WI38 (cell line): ENCODE measurements around the gene ZC3H12C.

ENCODE experiments used
- H3K4me3 ChIP-seq: 2 replicates; pipeline ENCODE4 v1.5.1; 2011; ENCODE audit warnings: low read depth, mild to moderate bottlenecking, control low read depth, low read length
- TF ChIP-seq, protein P1 (sequence below): IDR thresholded peaks from 2 replicates; pipeline ENCODE4 v1.5.1; 2012; ENCODE audit warnings: low read depth, mild to moderate bottlenecking, control low read depth, low read length

The ZC3H12C gene

GRCh38 chr11:110086892-110087309 is 6.3 kb upstream of the ZC3H12C start:
- TF ChIP-seq, protein P1, sequence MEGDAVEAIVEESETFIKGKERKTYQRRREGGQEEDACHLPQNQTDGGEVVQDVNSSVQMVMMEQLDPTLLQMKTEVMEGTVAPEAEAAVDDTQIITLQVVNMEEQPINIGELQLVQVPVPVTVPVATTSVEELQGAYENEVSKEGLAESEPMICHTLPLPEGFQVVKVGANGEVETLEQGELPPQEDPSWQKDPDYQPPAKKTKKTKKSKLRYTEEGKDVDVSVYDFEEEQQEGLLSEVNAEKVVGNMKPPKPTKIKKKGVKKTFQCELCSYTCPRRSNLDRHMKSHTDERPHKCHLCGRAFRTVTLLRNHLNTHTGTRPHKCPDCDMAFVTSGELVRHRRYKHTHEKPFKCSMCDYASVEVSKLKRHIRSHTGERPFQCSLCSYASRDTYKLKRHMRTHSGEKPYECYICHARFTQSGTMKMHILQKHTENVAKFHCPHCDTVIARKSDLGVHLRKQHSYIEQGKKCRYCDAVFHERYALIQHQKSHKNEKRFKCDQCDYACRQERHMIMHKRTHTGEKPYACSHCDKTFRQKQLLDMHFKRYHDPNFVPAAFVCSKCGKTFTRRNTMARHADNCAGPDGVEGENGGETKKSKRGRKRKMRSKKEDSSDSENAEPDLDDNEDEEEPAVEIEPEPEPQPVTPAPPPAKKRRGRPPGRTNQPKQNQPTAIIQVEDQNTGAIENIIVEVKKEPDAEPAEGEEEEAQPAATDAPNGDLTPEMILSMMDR = no peak
- no peak overlapping the region for H3K4me3 ChIP-seq

- no peak overlapping the region for H3K4me3 ChIP-seq
- TF ChIP-seq, protein P1 = no peak
Measured at GRCh38 chr11:110087812-110088534, 5.2 kb upstream of the ZC3H12C start.

- no peak overlapping the region for H3K4me3 ChIP-seq
- TF ChIP-seq, protein P1 = no peak
Measured at GRCh38 chr11:110088535-110089344, 4.5 kb upstream of the ZC3H12C start.

DNA sequence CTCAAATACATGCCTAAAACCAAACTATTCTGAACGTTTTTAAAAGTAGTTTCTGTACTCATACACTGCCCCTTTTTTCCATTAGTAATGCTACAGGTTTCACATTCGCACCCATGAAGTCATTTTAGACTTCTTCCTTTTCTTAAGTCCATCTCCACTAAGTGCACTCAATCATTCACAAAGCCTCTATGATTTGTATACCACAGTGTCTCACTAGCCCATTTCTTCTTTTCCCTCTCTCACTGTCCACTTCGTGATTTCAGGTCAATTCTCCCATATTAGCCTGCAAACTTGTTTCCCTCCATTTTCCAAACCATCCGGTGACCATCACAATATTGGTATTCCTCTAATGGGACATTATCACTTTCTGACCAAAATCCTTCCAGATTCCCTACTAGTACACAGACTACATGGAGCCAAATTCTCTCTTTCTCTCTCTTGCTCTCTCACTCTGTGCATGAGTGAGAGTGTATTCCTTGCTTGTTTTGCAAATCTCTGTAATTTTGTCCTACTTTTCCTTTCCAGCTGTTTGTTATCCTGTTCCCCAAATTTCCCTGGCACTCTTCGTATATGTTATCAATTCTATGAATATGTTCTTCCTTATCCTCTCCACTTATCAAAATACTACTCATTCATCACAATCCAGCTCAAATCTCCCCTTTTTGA is 3.4 kb upstream of the ZC3H12C start:
- no peak overlapping the region for H3K4me3 ChIP-seq
- TF ChIP-seq, protein P1 = no peak

DNA sequence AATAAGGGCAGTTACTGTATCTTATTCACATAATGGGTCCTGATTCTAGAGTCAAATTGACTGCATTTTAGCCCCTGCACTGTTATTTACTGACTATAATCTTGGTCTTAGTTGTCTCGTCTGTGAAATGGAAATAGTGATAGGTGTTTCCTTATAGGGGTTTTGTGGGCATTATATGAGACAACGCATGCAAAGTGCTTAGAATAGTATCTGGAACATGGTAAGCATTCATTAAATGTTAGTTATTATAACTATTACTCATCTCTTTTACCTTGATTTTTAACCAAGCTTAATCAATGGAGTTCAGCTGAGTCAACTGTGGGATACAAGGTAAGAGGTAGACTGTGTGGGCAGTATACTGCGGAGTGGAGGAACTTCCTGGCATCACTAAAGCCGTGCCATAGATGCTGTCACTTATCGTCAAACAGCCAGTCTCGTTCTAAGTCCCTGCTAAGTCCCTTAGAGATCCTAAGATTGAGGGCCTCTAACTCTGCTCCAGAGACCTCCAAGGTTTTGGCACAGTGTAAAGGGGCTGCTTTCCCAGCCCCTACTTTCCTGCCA is 2.6 kb upstream of the ZC3H12C start:
- TF ChIP-seq, protein P1 = no peak
- H3K4me3 ChIP-seq = no peak overlapping the region

DNA sequence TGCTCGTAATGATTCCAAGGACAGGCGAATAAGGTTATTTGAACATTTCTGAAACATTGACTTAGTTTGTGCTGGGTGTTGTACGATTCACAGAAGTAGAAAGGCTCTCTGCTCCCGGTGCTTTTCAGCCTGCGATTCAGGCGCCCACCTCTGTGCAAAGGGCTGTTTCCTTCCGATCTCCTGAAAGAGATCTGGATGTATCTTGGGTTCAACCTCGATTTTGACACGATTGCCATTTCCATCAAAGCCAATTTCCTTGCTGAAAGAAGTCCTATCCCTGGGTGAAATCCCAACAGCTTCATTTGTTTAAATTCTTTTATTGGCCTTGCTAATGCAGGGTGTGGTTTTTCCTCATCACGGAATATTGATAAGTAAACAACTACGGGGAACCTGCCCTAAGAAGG is 1.1 kb upstream of the ZC3H12C start:
- peak overlapping the region; percentile 77 for H3K4me3 ChIP-seq
- TF ChIP-seq, protein P1 = no peak
